ENCODE measurements around the gene CPT2.

The CPT2 gene

GRCh38 chr1:53155945-53156344 is 40.7 kb upstream of the CPT2 start:
- ChIA-PET POLR2A (no interaction called here), CTCF (no interaction called here)
- DNase-seq (ENCODE audit: extremely low spot score), result no peak
- TF ChIP-seq TARDBP (IDR thresholded peaks at IDR 0.05), result no peak
- TF ChIP-seq BHLHE40 (IDR thresholded peaks at IDR 0.05; ENCODE audit: borderline replicate concordance), result no peak
- TF ChIP-seq NFRKB (IDR thresholded peaks at IDR 0.05), result no peak
- no peak for TF ChIP-seq ELF4 (IDR thresholded peaks at IDR 0.05)
- no peak for TF ChIP-seq SP1 (IDR thresholded peaks at IDR 0.05)
- no peak for TF ChIP-seq L3MBTL2 (conservative IDR thresholded peaks at IDR 0.05)
- no peak for TF ChIP-seq ARNT (IDR thresholded peaks at IDR 0.05)
- TF ChIP-seq FOXM1 (IDR thresholded peaks at IDR 0.05; ENCODE audit: borderline replicate concordance), result no peak
- no peak for TF ChIP-seq HDGF (IDR thresholded peaks at IDR 0.05; ENCODE audit: borderline replicate concordance)
- TF ChIP-seq SUZ12 (IDR thresholded peaks at IDR 0.05), result no peak
- no peak for TF ChIP-seq FOXA1 (IDR thresholded peaks at IDR 0.05)
- TF ChIP-seq LEF1 (IDR thresholded peaks at IDR 0.05; ENCODE audit: borderline replicate concordance), result no peak
- no peak for TF ChIP-seq FOXK2 (IDR thresholded peaks at IDR 0.05)
- TF ChIP-seq, protein P1, sequence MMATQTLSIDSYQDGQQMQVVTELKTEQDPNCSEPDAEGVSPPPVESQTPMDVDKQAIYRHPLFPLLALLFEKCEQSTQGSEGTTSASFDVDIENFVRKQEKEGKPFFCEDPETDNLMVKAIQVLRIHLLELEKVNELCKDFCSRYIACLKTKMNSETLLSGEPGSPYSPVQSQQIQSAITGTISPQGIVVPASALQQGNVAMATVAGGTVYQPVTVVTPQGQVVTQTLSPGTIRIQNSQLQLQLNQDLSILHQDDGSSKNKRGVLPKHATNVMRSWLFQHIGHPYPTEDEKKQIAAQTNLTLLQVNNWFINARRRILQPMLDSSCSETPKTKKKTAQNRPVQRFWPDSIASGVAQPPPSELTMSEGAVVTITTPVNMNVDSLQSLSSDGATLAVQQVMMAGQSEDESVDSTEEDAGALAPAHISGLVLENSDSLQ (IDR thresholded peaks at IDR 0.05), result no peak
- TF ChIP-seq CTBP1 (IDR thresholded peaks at IDR 0.05; ENCODE audit: borderline replicate concordance), result no peak
- TF ChIP-seq ZNF384 (IDR thresholded peaks at IDR 0.05), result no peak

DNA sequence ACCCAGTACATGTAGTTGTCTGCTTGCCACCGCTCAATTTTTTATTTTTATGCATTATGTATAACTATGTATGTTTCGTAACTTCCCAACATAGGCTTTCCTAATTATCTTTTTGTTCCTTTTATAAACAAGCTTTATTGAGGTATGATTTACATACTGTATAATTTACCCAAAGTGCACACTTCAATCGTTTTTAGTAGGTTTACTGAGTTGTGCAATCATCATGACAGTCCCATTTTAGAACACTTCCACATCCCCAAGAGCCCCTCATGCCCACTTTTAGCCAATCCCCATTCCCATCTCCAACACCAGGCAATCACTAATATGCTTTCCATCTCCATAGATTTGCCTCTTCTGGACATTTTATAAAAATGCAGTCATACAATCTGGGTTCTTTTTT is 39.8 kb upstream of the CPT2 start:
- POLR2A ChIA-PET, result no interaction called here
- CTCF ChIA-PET, result no interaction called here
- TF ChIP-seq FOXK2 (IDR thresholded peaks at IDR 0.05), result no peak
- TF ChIP-seq FOXM1 (IDR thresholded peaks at IDR 0.05; ENCODE audit: borderline replicate concordance), result no peak
- no peak for TF ChIP-seq L3MBTL2 (conservative IDR thresholded peaks at IDR 0.05)
- TF ChIP-seq LEF1 (IDR thresholded peaks at IDR 0.05; ENCODE audit: borderline replicate concordance), result no peak
- no peak for TF ChIP-seq ELF4 (IDR thresholded peaks at IDR 0.05)
- no peak for TF ChIP-seq TARDBP (IDR thresholded peaks at IDR 0.05)
- DNase-seq (ENCODE audit: extremely low spot score), result no peak

DNA sequence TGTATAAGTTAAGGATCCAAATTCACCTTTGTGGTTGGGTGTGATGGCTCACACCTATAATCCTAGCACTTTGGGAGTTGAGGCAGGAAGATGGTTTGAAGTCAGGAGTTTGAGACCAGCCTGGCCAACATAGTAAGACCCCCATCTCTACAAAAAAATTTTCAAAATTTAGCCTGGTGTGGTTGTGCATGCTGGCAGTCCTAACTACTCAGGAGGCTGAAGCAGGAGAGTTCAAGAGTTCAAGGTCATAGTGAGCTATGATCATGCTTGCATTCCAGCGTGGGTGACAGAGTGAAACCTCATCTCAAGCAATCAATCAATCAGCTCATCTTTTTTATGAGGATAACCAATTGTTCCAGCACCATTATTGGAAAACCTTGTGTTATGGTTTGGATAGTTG is 37.7 kb upstream of the CPT2 start:
- POLR2A ChIA-PET, result no interaction called here

GRCh38 chr1:53160924-53161378 is 35.7 kb upstream of the CPT2 start:
- POLR2A ChIA-PET, result no interaction called here
- no peak for DNase-seq (ENCODE audit: extremely low spot score)
- CTCF ChIA-PET, result no interaction called here
- TF ChIP-seq BHLHE40 (IDR thresholded peaks at IDR 0.05; ENCODE audit: borderline replicate concordance) (no peak), ARNT (IDR thresholded peaks at IDR 0.05) (no peak), FOXK2 (IDR thresholded peaks at IDR 0.05) (no peak), HDGF (IDR thresholded peaks at IDR 0.05; ENCODE audit: borderline replicate concordance) (no peak), CTBP1 (IDR thresholded peaks at IDR 0.05; ENCODE audit: borderline replicate concordance) (no peak), FOXM1 (IDR thresholded peaks at IDR 0.05; ENCODE audit: borderline replicate concordance) (no peak), TARDBP (IDR thresholded peaks at IDR 0.05) (no peak), ELF4 (IDR thresholded peaks at IDR 0.05) (no peak), SUZ12 (IDR thresholded peaks at IDR 0.05) (no peak), NFRKB (IDR thresholded peaks at IDR 0.05) (no peak), LEF1 (IDR thresholded peaks at IDR 0.05; ENCODE audit: borderline replicate concordance) (no peak), FOXA1 (IDR thresholded peaks at IDR 0.05) (no peak), SP1 (IDR thresholded peaks at IDR 0.05) (no peak), L3MBTL2 (conservative IDR thresholded peaks at IDR 0.05) (no peak), ZNF384 (IDR thresholded peaks at IDR 0.05) (no peak)
- TF ChIP-seq, protein P1 (IDR thresholded peaks at IDR 0.05), result no peak

More for the DNA sequence above, 37.7 kb upstream of the CPT2 start:
- DNase-seq (ENCODE audit: extremely low spot score), result no peak
- TF ChIP-seq, protein P1 (IDR thresholded peaks at IDR 0.05), result peak; percentile 28; the same call in 1 of the 2 replicates
- TF ChIP-seq FOXK2 (IDR thresholded peaks at IDR 0.05) (no peak), ARNT (IDR thresholded peaks at IDR 0.05) (no peak), HDGF (IDR thresholded peaks at IDR 0.05; ENCODE audit: borderline replicate concordance) (no peak), BHLHE40 (IDR thresholded peaks at IDR 0.05; ENCODE audit: borderline replicate concordance) (no peak)
- CTCF ChIA-PET, result interaction anchor here (0.7 kb wide), 1 partner anchor 230 kb away, joined by 3 read pairs; no protein-coding TSS in a partner anchor

DNA sequence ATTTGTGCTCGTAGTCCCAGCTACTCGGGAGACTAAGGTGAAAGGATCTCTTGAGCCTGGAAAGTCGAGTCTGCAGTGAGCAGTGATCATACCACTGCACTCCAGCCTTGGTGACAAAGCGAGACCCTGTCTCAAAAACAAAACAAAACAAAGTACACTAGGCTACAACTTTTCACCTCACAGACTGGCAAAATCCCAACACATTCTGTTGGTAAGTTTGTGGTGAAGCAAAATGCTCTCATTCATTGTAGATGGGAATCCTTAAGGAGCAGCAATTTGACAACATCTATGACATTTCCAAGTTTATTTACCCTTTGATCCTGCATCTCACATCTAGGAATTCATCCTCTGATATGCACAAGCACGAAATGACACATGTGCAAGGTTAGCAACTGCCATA is 34.0 kb upstream of the CPT2 start:
- no peak for DNase-seq (ENCODE audit: extremely low spot score)
- POLR2A ChIA-PET, result no interaction called here
- CTCF ChIA-PET, result no interaction called here
- no peak for TF ChIP-seq LEF1 (IDR thresholded peaks at IDR 0.05; ENCODE audit: borderline replicate concordance)
- TF ChIP-seq SUZ12 (IDR thresholded peaks at IDR 0.05), result no peak
- TF ChIP-seq L3MBTL2 (conservative IDR thresholded peaks at IDR 0.05), result no peak
- no peak for TF ChIP-seq FOXK2 (IDR thresholded peaks at IDR 0.05)

GRCh38 chr1:53163291-53163768 is 33.3 kb upstream of the CPT2 start:
- ChIA-PET CTCF (no interaction called here), POLR2A (no interaction called here)
- DNase-seq (ENCODE audit: extremely low spot score), result no peak
- TF ChIP-seq L3MBTL2 (conservative IDR thresholded peaks at IDR 0.05) (no peak), SUZ12 (IDR thresholded peaks at IDR 0.05) (no peak), ZNF384 (IDR thresholded peaks at IDR 0.05) (no peak), FOXK2 (IDR thresholded peaks at IDR 0.05) (no peak), FOXM1 (IDR thresholded peaks at IDR 0.05; ENCODE audit: borderline replicate concordance) (no peak), ELF4 (IDR thresholded peaks at IDR 0.05) (no peak), LEF1 (IDR thresholded peaks at IDR 0.05; ENCODE audit: borderline replicate concordance) (no peak), ARNT (IDR thresholded peaks at IDR 0.05) (no peak), HDGF (IDR thresholded peaks at IDR 0.05; ENCODE audit: borderline replicate concordance) (no peak), CTBP1 (IDR thresholded peaks at IDR 0.05; ENCODE audit: borderline replicate concordance) (no peak)
- TF ChIP-seq, protein P1 (IDR thresholded peaks at IDR 0.05), result no peak
